Sigmoid colon (tissue), 4 donors: ENCODE results near the gene ARID5B.
A peak's percentile ranks its signal among the peaks of the same experiment; 100 is the strongest.

ENCODE experiments used
- CTCF ChIP-seq, 4 experiments: fragments of 450-650 bp in 3 of 4; fragments of 200-600 bp in 1 of 4; IDR thresholded peaks; one replicate each; pipeline ENCODE4 v1.5.1; 2016 to 2019; ENCODE audit warnings: antibody characterized with exemption in 4 of 4, mild to moderate bottlenecking in 3 of 4, moderate library complexity in 2 of 4
- EP300 ChIP-seq, 4 donors: sonication (generic); formaldehyde crosslinking; IDR thresholded peaks; one replicate each; pipeline ENCODE4 v1.6.1; 2017; ENCODE audit warnings: antibody characterized with exemption in 4 of 4
- POLR2AphosphoS5 ChIP-seq, 4 donors: sonication (generic); formaldehyde crosslinking; IDR thresholded peaks; one replicate each; pipeline ENCODE4 v1.6.1; 2017; ENCODE audit warnings: antibody characterized with exemption in 4 of 4

- no peak for TF ChIP-seq EP300 (IDR thresholded peaks at IDR 0.05)
- TF ChIP-seq CTCF (IDR thresholded peaks at IDR 0.05): no peak
- peak in 1 of 4 donors; percentile 10 for TF ChIP-seq POLR2AphosphoS5 (IDR thresholded peaks at IDR 0.05)
These were observed 171.4 kb downstream of the ARID5B start for GRCh38 chr10:62072901-62073300.
